ENCODE measurements around the gene DBF4B. TPM values are rescaled to one million over a fixed set of nuclear protein-coding genes. Genes with fewer than 3 reads are reported as not detected.
A peak's percentile ranks its signal among the peaks of the same experiment; 100 is the strongest.
"Not testable (repeated sequence)": the region's sequence is repeated elsewhere in the genome, so short reads cannot be mapped to it uniquely, and the experiment has no call there.

The DBF4B gene
- total RNA-seq, 4 donors from 2014 or later: 3.5 to 8.9 (median 3.7) TPM

DNA sequence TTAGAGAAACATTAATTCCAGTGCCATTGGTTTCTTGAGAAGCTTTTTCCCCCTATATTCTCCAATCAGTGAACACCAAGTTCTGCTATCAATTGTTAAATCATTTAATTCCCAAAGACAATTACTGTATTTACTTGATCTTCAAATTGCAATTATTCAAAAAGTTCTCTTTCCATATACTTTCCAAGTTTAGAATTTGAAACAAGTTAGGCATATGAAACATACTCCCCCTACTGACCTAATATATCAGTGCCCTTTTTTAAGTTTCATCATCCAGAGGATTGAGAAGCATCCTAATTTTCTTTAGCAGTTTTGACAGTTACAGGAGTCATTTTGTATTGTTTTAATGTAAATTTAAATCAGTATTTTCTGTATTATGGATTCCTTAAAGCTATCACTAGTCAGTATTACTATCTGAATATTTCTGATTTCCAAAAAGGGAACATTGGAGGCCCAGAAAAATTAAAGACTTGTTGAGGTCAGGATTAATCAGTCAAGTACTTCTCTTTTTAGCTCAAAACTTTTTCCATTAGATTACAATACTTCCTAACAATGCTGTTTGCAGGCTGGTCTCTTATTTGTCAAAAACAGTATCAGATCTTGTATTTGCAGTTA, 35.9 kb upstream of the DBF4B start:
- Histone ChIP-seq H3K36me3 (peaks cover 1% of the 10 kb centered on the region), H3K9me3 (no peaks in the 10 kb centered on the region), H3K4me3 (no peak overlapping the region), H3K4me1 (no peaks in the 10 kb centered on the region), H3K27me3 (no peaks in the 10 kb centered on the region), H3K27ac (no peak overlapping the region)
- DNase-seq (ENCODE audit: low spot score in 2 of 2): no peak
- TF ChIP-seq POLR2AphosphoS5 (IDR thresholded peaks at IDR 0.05): no peak
- TF ChIP-seq, protein P1, sequence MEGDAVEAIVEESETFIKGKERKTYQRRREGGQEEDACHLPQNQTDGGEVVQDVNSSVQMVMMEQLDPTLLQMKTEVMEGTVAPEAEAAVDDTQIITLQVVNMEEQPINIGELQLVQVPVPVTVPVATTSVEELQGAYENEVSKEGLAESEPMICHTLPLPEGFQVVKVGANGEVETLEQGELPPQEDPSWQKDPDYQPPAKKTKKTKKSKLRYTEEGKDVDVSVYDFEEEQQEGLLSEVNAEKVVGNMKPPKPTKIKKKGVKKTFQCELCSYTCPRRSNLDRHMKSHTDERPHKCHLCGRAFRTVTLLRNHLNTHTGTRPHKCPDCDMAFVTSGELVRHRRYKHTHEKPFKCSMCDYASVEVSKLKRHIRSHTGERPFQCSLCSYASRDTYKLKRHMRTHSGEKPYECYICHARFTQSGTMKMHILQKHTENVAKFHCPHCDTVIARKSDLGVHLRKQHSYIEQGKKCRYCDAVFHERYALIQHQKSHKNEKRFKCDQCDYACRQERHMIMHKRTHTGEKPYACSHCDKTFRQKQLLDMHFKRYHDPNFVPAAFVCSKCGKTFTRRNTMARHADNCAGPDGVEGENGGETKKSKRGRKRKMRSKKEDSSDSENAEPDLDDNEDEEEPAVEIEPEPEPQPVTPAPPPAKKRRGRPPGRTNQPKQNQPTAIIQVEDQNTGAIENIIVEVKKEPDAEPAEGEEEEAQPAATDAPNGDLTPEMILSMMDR (IDR thresholded peaks at IDR 0.05): peak in 1 of 2 donors; percentile 42

DNA sequence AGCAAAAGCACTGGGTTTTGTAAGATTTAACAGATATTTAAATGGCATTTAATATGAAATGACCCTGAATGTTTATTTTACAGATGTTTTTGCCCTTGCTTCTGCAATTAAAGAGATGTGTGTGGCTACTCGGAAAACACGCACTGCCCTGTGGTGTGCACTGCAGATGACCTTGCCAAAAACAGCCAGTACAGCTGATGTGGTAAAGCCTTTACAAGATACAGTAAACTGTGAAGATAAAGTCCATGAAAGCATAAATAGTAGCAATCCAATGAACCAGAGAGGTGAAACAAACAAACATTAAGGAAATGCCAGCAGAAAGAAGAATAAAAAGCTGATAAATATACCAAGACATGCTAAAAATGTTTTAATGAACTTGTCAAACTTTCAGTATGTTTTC, 34.6 kb upstream of the DBF4B start:
- TF ChIP-seq, protein P1 (IDR thresholded peaks at IDR 0.05): no peak
- no peak for TF ChIP-seq EP300 (IDR thresholded peaks at IDR 0.05)
- TF ChIP-seq POLR2AphosphoS5 (IDR thresholded peaks at IDR 0.05): no peak
- no peak for TF ChIP-seq POLR2A (IDR thresholded peaks at IDR 0.05)
- Histone ChIP-seq H3K9me3 (no peaks in the 10 kb centered on the region), H3K27me3 (no peaks in the 10 kb centered on the region), H3K27ac (no peak overlapping the region), H3K36me3 (peaks cover 11% of the 10 kb centered on the region), H3K4me3 (no peak overlapping the region), H3K4me1 (no peaks in the 10 kb centered on the region)
- 95% methylated on average over 2 of the region's 2 CpGs for WGBS
- no peak for DNase-seq (ENCODE audit: low spot score in 2 of 2)

DNA sequence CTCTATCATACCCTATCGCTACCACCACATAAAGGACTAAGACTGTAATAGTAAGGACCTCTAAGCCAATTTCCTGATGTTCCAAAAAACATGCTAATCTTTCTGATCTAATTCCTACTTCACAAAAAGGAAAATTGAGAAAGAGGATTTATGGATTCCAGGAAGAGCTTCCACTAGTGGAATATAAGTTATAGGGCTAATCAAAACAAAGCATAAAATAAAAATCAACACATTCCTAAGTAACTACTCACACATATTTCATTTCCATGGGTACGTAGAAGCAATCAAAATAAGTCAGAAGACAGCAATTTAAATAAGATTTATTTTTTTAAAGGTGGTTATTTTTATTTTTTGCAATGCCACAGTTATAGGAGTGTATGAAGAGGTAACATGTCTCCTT, 31.3 kb upstream of the DBF4B start:
- WGBS: 63% methylated on average over 2 of the region's 2 CpGs
- Histone ChIP-seq H3K36me3 (peaks cover 40% of the 10 kb centered on the region), H3K9me3 (no peaks in the 10 kb centered on the region), H3K27me3 (no peaks in the 10 kb centered on the region), H3K27ac (no peak overlapping the region), H3K4me3 (no peak overlapping the region), H3K4me1 (no peaks in the 10 kb centered on the region)
- DNase-seq (ENCODE audit: low spot score in 2 of 2): no peak
- TF ChIP-seq POLR2AphosphoS5 (IDR thresholded peaks at IDR 0.05) (no peak), POLR2A (IDR thresholded peaks at IDR 0.05) (no peak), EP300 (IDR thresholded peaks at IDR 0.05) (no peak)
- TF ChIP-seq, protein P1 (IDR thresholded peaks at IDR 0.05): no peak

DNA sequence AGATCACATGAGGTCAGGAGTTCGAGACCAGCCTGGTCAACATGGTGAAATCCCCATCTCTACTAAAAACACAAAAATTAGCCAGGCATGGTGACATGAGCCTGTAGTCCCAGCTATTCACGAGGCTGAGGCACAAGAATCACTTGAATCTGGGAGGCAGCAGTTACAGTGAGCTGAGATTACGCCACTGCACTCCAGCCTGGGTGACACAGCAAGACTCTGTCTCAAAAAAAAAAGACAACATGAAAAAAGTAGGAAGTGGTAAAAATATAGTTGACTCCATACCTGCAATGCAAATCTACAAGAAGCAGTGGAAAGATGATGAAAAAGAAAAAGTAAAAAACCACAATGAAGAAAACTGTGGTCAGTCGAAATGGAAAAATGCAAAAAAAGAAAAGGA, 25.2 kb upstream of the DBF4B start:
- DNase-seq (ENCODE audit: low spot score in 2 of 2); H3K4me1 ChIP-seq; H3K27ac ChIP-seq; H3K9me3 ChIP-seq; H3K27me3 ChIP-seq; H3K4me3 ChIP-seq: not testable (repeated sequence)
- peaks cover 67% of the 10 kb centered on the region for H3K36me3 ChIP-seq
- WGBS: 80% methylated on average over 4 of the region's 4 CpGs

DNA sequence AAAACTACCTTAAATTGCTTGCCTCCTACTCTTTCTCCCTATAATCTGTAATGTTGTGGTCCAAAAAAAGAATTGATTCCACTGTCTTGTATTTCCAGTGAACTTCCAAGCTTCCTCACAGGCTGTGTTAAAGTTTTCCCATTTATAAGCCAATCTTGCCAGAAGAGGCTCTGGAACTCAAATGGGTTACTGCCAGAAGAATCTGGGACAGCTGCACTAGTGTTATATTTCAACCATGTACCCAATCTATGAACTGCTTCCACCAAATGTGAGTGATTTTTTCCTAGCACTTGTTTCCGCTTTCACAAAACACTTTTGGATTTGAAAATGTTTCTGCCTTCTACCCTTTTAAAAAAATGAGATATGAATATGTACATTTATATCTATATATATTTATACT, 20.7 kb upstream of the DBF4B start:
- no peak for DNase-seq (ENCODE audit: low spot score in 2 of 2)
- Histone ChIP-seq H3K36me3 (peaks cover 25% of the 10 kb centered on the region), H3K9me3 (no peaks in the 10 kb centered on the region), H3K4me3 (no peak overlapping the region), H3K27ac (no peak overlapping the region), H3K4me1 (peaks cover 34% of the 10 kb centered on the region), H3K27me3 (no peaks in the 10 kb centered on the region)
- 79% methylated on average over 1 of the region's 1 CpG for WGBS
- TF ChIP-seq EP300 (IDR thresholded peaks at IDR 0.05): no peak
- no peak for TF ChIP-seq POLR2A (IDR thresholded peaks at IDR 0.05)
- TF ChIP-seq, protein P1 (IDR thresholded peaks at IDR 0.05): no peak
- no peak for TF ChIP-seq POLR2AphosphoS5 (IDR thresholded peaks at IDR 0.05)

- TF ChIP-seq, protein P1 (IDR thresholded peaks at IDR 0.05): no peak
- no peak for TF ChIP-seq POLR2A (IDR thresholded peaks at IDR 0.05)
- no peak for TF ChIP-seq POLR2AphosphoS5 (IDR thresholded peaks at IDR 0.05)
- no peak for TF ChIP-seq EP300 (IDR thresholded peaks at IDR 0.05)
- WGBS: 77% methylated on average over 2 of the region's 2 CpGs
- H3K4me3 ChIP-seq: no peak overlapping the region
Measured at GRCh38 chr17:44688200-44688599, 20.3 kb upstream of the DBF4B start.

More at GRCh38 chr17:44688200-44688599, 20.3 kb upstream of the DBF4B start:
- Histone ChIP-seq H3K27ac (no peak overlapping the region), H3K36me3 (peaks cover 21% of the 10 kb centered on the region), H3K27me3 (no peaks in the 10 kb centered on the region), H3K4me1 (peaks cover 34% of the 10 kb centered on the region), H3K9me3 (no peaks in the 10 kb centered on the region)
- DNase-seq (ENCODE audit: low spot score in 2 of 2): no peak
